Measurements from ENCODE around the gene PTPRM. TPM values are rescaled to one million over a fixed set of nuclear protein-coding genes. Genes with fewer than 3 reads are reported as not detected.

The PTPRM gene
- total RNA-seq, 1 experiment from 2014 or later, result 6.2 TPM

GRCh38 chr18:7914834-7915670 lies 347.9 kb downstream of the PTPRM start:
- H3K27me3 ChIP-seq (ENCODE audit: insufficient read depth, low read length), result no peaks in the 10 kb centered on the region
- H3K4me1 ChIP-seq (ENCODE audit: insufficient read depth, low read length), result no peaks in the 10 kb centered on the region
- no peaks in the 10 kb centered on the region for H3K9me3 ChIP-seq (ENCODE audit: control insufficient read depth, low read depth, low read length)
- no peak overlapping the region for H4K91ac ChIP-seq (ENCODE audit: insufficient read length, low read depth, low read length)
- H3K27me3 Mint-ChIP-seq (ENCODE audit: low read depth), result no peaks in the 10 kb centered on the region
- H2BK12ac ChIP-seq (ENCODE audit: insufficient read length, low read depth, low read length), result no peak overlapping the region
- no peak for DNase-seq
- H3K4ac ChIP-seq (ENCODE audit: low read depth, low read length), result no peak overlapping the region
- no peak overlapping the region for H2BK15ac ChIP-seq (ENCODE audit: low read depth, low read length)
- no peaks in the 10 kb centered on the region for H3K79me1 ChIP-seq (ENCODE audit: insufficient read depth, low read depth, low read length, poor library complexity, severe bottlenecking)
- H3K23ac ChIP-seq (ENCODE audit: insufficient read length, low read depth, low read length), result no peak overlapping the region
- H2AFZ ChIP-seq (ENCODE audit: low read length), result no peak overlapping the region
- no peak overlapping the region for H3K4me2 ChIP-seq (ENCODE audit: insufficient read depth, insufficient read length, low read length)
- no peak overlapping the region for H4K8ac ChIP-seq (replicated peaks; ENCODE audit: insufficient read length, low read depth, low read length)
- no peak overlapping the region for H3K4me3 Mint-ChIP-seq
- H3K36me3 Mint-ChIP-seq (ENCODE audit: insufficient read depth in 1 of 3, low read depth in 3 of 3), result no peaks in the 10 kb centered on the region; a peak in 1 of 7 replicates
- H3K18ac ChIP-seq (ENCODE audit: insufficient read length, low read depth, low read length), result no peak overlapping the region
- H3K14ac ChIP-seq (ENCODE audit: insufficient read depth, low read length), result no peak overlapping the region
- TF ChIP-seq, protein P1, sequence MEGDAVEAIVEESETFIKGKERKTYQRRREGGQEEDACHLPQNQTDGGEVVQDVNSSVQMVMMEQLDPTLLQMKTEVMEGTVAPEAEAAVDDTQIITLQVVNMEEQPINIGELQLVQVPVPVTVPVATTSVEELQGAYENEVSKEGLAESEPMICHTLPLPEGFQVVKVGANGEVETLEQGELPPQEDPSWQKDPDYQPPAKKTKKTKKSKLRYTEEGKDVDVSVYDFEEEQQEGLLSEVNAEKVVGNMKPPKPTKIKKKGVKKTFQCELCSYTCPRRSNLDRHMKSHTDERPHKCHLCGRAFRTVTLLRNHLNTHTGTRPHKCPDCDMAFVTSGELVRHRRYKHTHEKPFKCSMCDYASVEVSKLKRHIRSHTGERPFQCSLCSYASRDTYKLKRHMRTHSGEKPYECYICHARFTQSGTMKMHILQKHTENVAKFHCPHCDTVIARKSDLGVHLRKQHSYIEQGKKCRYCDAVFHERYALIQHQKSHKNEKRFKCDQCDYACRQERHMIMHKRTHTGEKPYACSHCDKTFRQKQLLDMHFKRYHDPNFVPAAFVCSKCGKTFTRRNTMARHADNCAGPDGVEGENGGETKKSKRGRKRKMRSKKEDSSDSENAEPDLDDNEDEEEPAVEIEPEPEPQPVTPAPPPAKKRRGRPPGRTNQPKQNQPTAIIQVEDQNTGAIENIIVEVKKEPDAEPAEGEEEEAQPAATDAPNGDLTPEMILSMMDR (conservative IDR thresholded peaks at IDR 0.05), result no peak
- H3K9ac ChIP-seq (ENCODE audit: extremely low read depth, insufficient read length, low read length), result no peak overlapping the region
- H3K4me1 Mint-ChIP-seq, result no peaks in the 10 kb centered on the region
- no peaks in the 10 kb centered on the region for H4K20me1 ChIP-seq (ENCODE audit: control insufficient read depth, insufficient read depth, insufficient read length)
- H4K5ac ChIP-seq (ENCODE audit: insufficient read length, low read depth, low read length), result no peak overlapping the region
- no peaks in the 10 kb centered on the region for H3K79me2 ChIP-seq (ENCODE audit: insufficient read depth, low read length)
- no peak overlapping the region for H2AK5ac ChIP-seq (ENCODE audit: insufficient read length, low read length)
- no peaks in the 10 kb centered on the region for H3K23me2 ChIP-seq (ENCODE audit: insufficient read length, low read depth, low read length, poor library complexity, severe bottlenecking)
- WGBS (ENCODE audit: extremely low coverage, insufficient read length, low lambda C conversion rate), result no CpG with 5 or more reads among the region's 5 CpGs
- H2BK120ac ChIP-seq (ENCODE audit: low read depth, low read length, poor library complexity, severe bottlenecking), result no peak overlapping the region
- no peak overlapping the region for H3K56ac ChIP-seq (ENCODE audit: insufficient read length, low read depth, low read length)
- no peak overlapping the region for H2BK5ac ChIP-seq (ENCODE audit: insufficient read length, low read length)
- no peak overlapping the region for H2BK20ac ChIP-seq (ENCODE audit: low read depth, low read length, poor library complexity, severe bottlenecking)
- no peak overlapping the region for H3K27ac Mint-ChIP-seq
- H3T11ph ChIP-seq (ENCODE audit: low read length), result no peak overlapping the region
- no peak overlapping the region for H3K27ac ChIP-seq (ENCODE audit: insufficient read length, low read depth, low read length)
- H3K9me3 Mint-ChIP-seq, result no peaks in the 10 kb centered on the region; a peak in 1 of 5 replicates
